ENCODE results near the gene TNIK.

Gene TNIK

GRCh38 chr3:171417137-171417536 is 43.1 kb downstream of the TNIK start:
- in situ Hi-C loops (cut with MboI; ENCODE audit: low pct_unique_long_range_greater_than_20kb, low sequenced_read_pairs, unreplicated experiment): no loop called here
- no peak for DNase-seq (ENCODE audit: low spot score)
- TF ChIP-seq CTCF (IDR thresholded peaks at IDR 0.05; ENCODE audit: extremely low read depth, insufficient read depth, missing control alignments): no peak

GRCh38 chr3:171416666-171417065 is 43.5 kb downstream of the TNIK start:
- no peak for TF ChIP-seq CTCF (IDR thresholded peaks at IDR 0.05; ENCODE audit: extremely low read depth, insufficient read depth, missing control alignments)
- DNase-seq (ENCODE audit: low spot score): no peak
- in situ Hi-C loops (cut with MboI; ENCODE audit: low pct_unique_long_range_greater_than_20kb, low sequenced_read_pairs, unreplicated experiment): no loop called here

- DNase-seq (ENCODE audit: low spot score): no peak
- in situ Hi-C loops (cut with MboI; ENCODE audit: low pct_unique_long_range_greater_than_20kb, low sequenced_read_pairs, unreplicated experiment): no loop called here
- no peak for TF ChIP-seq CTCF (IDR thresholded peaks at IDR 0.05; ENCODE audit: extremely low read depth, insufficient read depth, missing control alignments)
Observed at GRCh38 chr3:171416061-171416460, 44.1 kb downstream of the TNIK start.

- no peak for DNase-seq (ENCODE audit: low spot score)
- in situ Hi-C loops (cut with MboI; ENCODE audit: low pct_unique_long_range_greater_than_20kb, low sequenced_read_pairs, unreplicated experiment): no loop called here
- TF ChIP-seq CTCF (IDR thresholded peaks at IDR 0.05; ENCODE audit: extremely low read depth, insufficient read depth, missing control alignments): no peak
Observed at GRCh38 chr3:171415070-171415469, 45.1 kb downstream of the TNIK start.

GRCh38 chr3:171412473-171412872 is 47.7 kb downstream of the TNIK start:
- no peak for DNase-seq (ENCODE audit: low spot score)
- no peak for TF ChIP-seq CTCF (IDR thresholded peaks at IDR 0.05; ENCODE audit: extremely low read depth, insufficient read depth, missing control alignments)
- in situ Hi-C loops (cut with MboI; ENCODE audit: low pct_unique_long_range_greater_than_20kb, low sequenced_read_pairs, unreplicated experiment): no loop called here

GRCh38 chr3:171412054-171412453 is 48.2 kb downstream of the TNIK start:
- in situ Hi-C loops (cut with MboI; ENCODE audit: low pct_unique_long_range_greater_than_20kb, low sequenced_read_pairs, unreplicated experiment): no loop called here
- no peak for TF ChIP-seq CTCF (IDR thresholded peaks at IDR 0.05; ENCODE audit: extremely low read depth, insufficient read depth, missing control alignments)

GRCh38 chr3:171410186-171410585 is 50.0 kb downstream of the TNIK start:
- TF ChIP-seq CTCF (IDR thresholded peaks at IDR 0.05; ENCODE audit: extremely low read depth, insufficient read depth, missing control alignments): no peak
- in situ Hi-C loops (cut with MboI; ENCODE audit: low pct_unique_long_range_greater_than_20kb, low sequenced_read_pairs, unreplicated experiment): no loop called here
- no peak for DNase-seq (ENCODE audit: low spot score)

More at GRCh38 chr3:171412054-171412453, 48.2 kb downstream of the TNIK start:
- DNase-seq (ENCODE audit: low spot score): no peak
